A549 (cell line): Measurements from ENCODE around the gene PPP2R3A. TPM values are rescaled to one million over a fixed set of nuclear protein-coding genes. Genes with fewer than 3 reads are reported as not detected.

Experiments used
- ATAC-seq, 2 experiments: fragments of 200-7000 bp in 1 of 2; fragments of >200 bp in 1 of 2; cut with Nextera tagmentation in 1 of 2; cut with Tn5 transposase in 1 of 2; 3 replicates each; pipeline versions ENCODE4 v1.8.0 to v1.9.1; 2018 to 2020; ENCODE audit warnings: mild to moderate bottlenecking in 1 of 2, moderate library complexity in 1 of 2
- CTCF ChIA-PET: fragments of 300-600 bp; sonication (Branson Sonifier 250); formaldehyde crosslinking; extraction: SDS; loops from one replicate; lab custom pipeline; 2021; ENCODE audit warnings: antibody characterized with exemption, inconsistent platforms; lab: Yijun Ruan, JAX
- POLR2A ChIA-PET: fragments of 350-600 bp; formaldehyde crosslinking; extraction: SDS; loops from one replicate; lab custom pipeline; 2021; ENCODE audit warnings: antibody characterized with exemption, inconsistent platforms; lab: Yijun Ruan, JAX
- DNase-seq, 2 experiments: peaks; one replicate each; pipeline versions ENCODE4 v3.0.0 to v3.0.0-alpha.2; 2011 to 2016; ENCODE audit warnings: low read depth in 1 of 2, low spot score in 1 of 2
- FAIRE-seq: peaks from 2 replicates; lab custom pipeline; 2011; peaks lifted over from hg19 to GRCh38; lab: Jason Lieb, UNC
- H3K27ac ChIP-seq, 2 experiments: fragments of >200 bp; sonication (Bioruptor Twin); formaldehyde crosslinking; 3 replicates each; pipeline ENCODE4 v1.5.1; 2016 to 2017
- H3K4me1 ChIP-seq: fragments of >200 bp; sonication (Bioruptor Twin); formaldehyde crosslinking; 3 replicates; pipeline ENCODE4 v1.6.1; 2016
- H3K4me2 ChIP-seq: fragments of >200 bp; sonication (Bioruptor Twin); formaldehyde crosslinking; 3 replicates; pipeline ENCODE4 v1.6.1; 2016
- H3K4me3 ChIP-seq: fragments of >200 bp; sonication (Bioruptor Twin); formaldehyde crosslinking; 3 replicates; pipeline ENCODE4 v1.5.1; 2016
- H3K9me3 ChIP-seq: fragments of >200 bp; sonication (Bioruptor Twin); formaldehyde crosslinking; 3 replicates; pipeline ENCODE4 v1.6.1; 2016
- CBX2 ChIP-seq: fragments of 200-600 bp; sonication (generic); IDR thresholded peaks from 2 replicates; pipeline ENCODE4 v1.6.1; 2016; ENCODE audit warnings: low read depth, mild to moderate bottlenecking, borderline replicate concordance
- CHD2 ChIP-seq: fragments of 150-350 bp; IDR thresholded peaks from 2 replicates; pipeline ENCODE4 v1.6.1; 2014; ENCODE audit warnings: low read length; ENCODE audit not compliant: partially characterized antibody
- CHD4 ChIP-seq: fragments of 200-600 bp; sonication (generic); IDR thresholded peaks from 2 replicates; pipeline ENCODE4 v1.6.1; 2016; ENCODE audit warnings: antibody characterized with exemption, mild to moderate bottlenecking, borderline replicate concordance
- CTCF ChIP-seq: fragments of >200 bp; sonication (Bioruptor Twin); formaldehyde crosslinking; IDR thresholded peaks from 3 replicates; pipeline ENCODE4 v1.5.1; 2016
- EHMT2 ChIP-seq: fragments of 200-600 bp; sonication (generic); IDR thresholded peaks from 2 replicates; pipeline ENCODE4 v1.6.1; 2016; ENCODE audit warnings: antibody characterized with exemption, low read depth, mild to moderate bottlenecking, moderate library complexity
- EP300 ChIP-seq, 2 experiments: fragments of >200 bp; sonication (Bioruptor Twin); formaldehyde crosslinking; IDR thresholded peaks; 2 replicates in 1 of 2; 3 replicates in 1 of 2; pipeline ENCODE4 v1.6.1; 2016 to 2017
- FOSL2 ChIP-seq, 2 experiments: fragments of 450-650 bp in 1 of 2; fragments of >200 bp in 1 of 2; sonication (Bioruptor Twin) in 1 of 2; formaldehyde crosslinking; IDR thresholded peaks; 2 replicates each; pipeline versions ENCODE4 v1.5.0 to v1.6.1; 2016 to 2020; ENCODE audit warnings: mild to moderate bottlenecking in 1 of 2, moderate library complexity in 1 of 2
- HDAC2 ChIP-seq: fragments of 200-600 bp; sonication (generic); IDR thresholded peaks from 2 replicates; pipeline ENCODE4 v1.6.1; 2016
- HMGXB4 ChIP-seq: fragments of 250-450 bp; sonication (Bioruptor Pico); IDR thresholded peaks from 2 replicates; pipeline ENCODE4 v1.5.0; 2021; ENCODE audit warnings: mild to moderate bottlenecking, moderate library complexity, borderline replicate concordance
- HOXB13 ChIP-seq: fragments of 250-450 bp; sonication (Bioruptor Pico); IDR thresholded peaks from 2 replicates; pipeline ENCODE4 v1.5.0; 2020; ENCODE audit warnings: low read depth, mild to moderate bottlenecking, moderate library complexity
- HOXB5 ChIP-seq: fragments of 250-450 bp; sonication (Bioruptor Pico); IDR thresholded peaks from 2 replicates; pipeline ENCODE4 v1.5.0; 2020; ENCODE audit warnings: mild to moderate bottlenecking, moderate library complexity
- JUNB ChIP-seq: fragments of >200 bp; sonication (Bioruptor Twin); formaldehyde crosslinking; IDR thresholded peaks from 2 replicates; pipeline ENCODE4 v1.6.1; 2016
- KDM5A ChIP-seq: fragments of 200-600 bp; sonication (generic); IDR thresholded peaks from 2 replicates; pipeline ENCODE4 v1.6.1; 2016; ENCODE audit warnings: antibody characterized with exemption, mild to moderate bottlenecking
- MAFK ChIP-seq: fragments of 450-650 bp; IDR thresholded peaks from 2 replicates; pipeline ENCODE4 v1.6.1; 2014; ENCODE audit not compliant: partially characterized antibody
- MAZ ChIP-seq: fragments of 150-350 bp; IDR thresholded peaks from 2 replicates; pipeline ENCODE4 v1.6.1; 2014; ENCODE audit warnings: antibody characterized with exemption, low read depth, low read length, borderline replicate concordance
- MYC ChIP-seq: IDR thresholded peaks from 2 replicates; pipeline ENCODE4 v1.6.1; 2012; ENCODE audit warnings: mild to moderate bottlenecking, inconsistent platforms, low read length, improper control_type of control experiment, borderline replicate concordance
- NPAS2 ChIP-seq: fragments of 250-450 bp; sonication (Bioruptor Pico); IDR thresholded peaks from 2 replicates; pipeline ENCODE4 v1.8.0; 2022; ENCODE audit warnings: mild to moderate bottlenecking, moderate library complexity, borderline replicate concordance
- PHF8 ChIP-seq: fragments of 200-600 bp; sonication (generic); IDR thresholded peaks from 2 replicates; pipeline ENCODE4 v1.6.1; 2016; ENCODE audit warnings: low read depth, mild to moderate bottlenecking, antibody characterized with exemption, moderate library complexity, borderline replicate concordance
- RCOR1 ChIP-seq: fragments of 150-350 bp; IDR thresholded peaks from 2 replicates; pipeline ENCODE4 v1.6.1; 2014; ENCODE audit warnings: antibody characterized with exemption, low read length, low read depth
- SMC3 ChIP-seq: fragments of >200 bp; sonication (Bioruptor Twin); formaldehyde crosslinking; IDR thresholded peaks from 3 replicates; pipeline ENCODE4 v1.6.1; 2018; ENCODE audit warnings: inconsistent platforms
- TFCP2L1 ChIP-seq: fragments of 250-450 bp; sonication (Bioruptor Pico); IDR thresholded peaks from 2 replicates; pipeline ENCODE4 v1.5.0; 2021; ENCODE audit warnings: mild to moderate bottlenecking
- ZC3H11A ChIP-seq: fragments of 450-650 bp; IDR thresholded peaks from 2 replicates; pipeline ENCODE4 v1.6.1; 2014; ENCODE audit warnings: antibody characterized with exemption, mild to moderate bottlenecking
- ZFP36 ChIP-seq: fragments of 450-650 bp; IDR thresholded peaks from 2 replicates; pipeline ENCODE4 v1.6.1; 2014; ENCODE audit warnings: borderline replicate concordance; ENCODE audit not compliant: partially characterized antibody
- WGBS: methylation state at CpG from one replicate; pipeline ENCODE4 v1.1.6; 2017; ENCODE audit errors: missing lambda C conversion rate; 5-methylcytosine and 5-hydroxymethylcytosine counted together
- polyA plus RNA-seq, 4 experiments: library from polyadenylated mRNA; depleted of rRNA in 3 of 4; stranded (reverse); fragments of >200 nt; fragmentation: RNase III in 1 of 4; extraction: RNeasy Plus Mini Kit Qiagen cat#74134 plus additional on column Dnase treatment in 1 of 4; gene quantifications; 2 replicates in 3 of 4; 3 replicates in 1 of 4; pipeline ENCODE4 v1.2.3, GENCODE V29; 2011 to 2017
- TF ChIP-seq, protein P1 (sequence below): fragments of 450-650 bp; IDR thresholded peaks from 2 replicates; pipeline ENCODE4 v1.6.1; 2014; ENCODE audit warnings: antibody characterized with exemption
- TF ChIP-seq, protein P2 (sequence below): fragments of 250-450 bp; sonication (Bioruptor Pico); IDR thresholded peaks from 2 replicates; pipeline ENCODE4 v1.5.0; 2020; ENCODE audit warnings: low read depth, mild to moderate bottlenecking, moderate library complexity
- TF ChIP-seq, protein P3 (sequence below): IDR thresholded peaks from 2 replicates; pipeline ENCODE4 v1.6.1; 2012; ENCODE audit warnings: low read depth, borderline replicate concordance

PPP2R3A gene
- polyA plus RNA-seq, 2 of the 4 experiments (the other 2 are of a cell fraction) = 1.9 to 3.2 TPM

DNA sequence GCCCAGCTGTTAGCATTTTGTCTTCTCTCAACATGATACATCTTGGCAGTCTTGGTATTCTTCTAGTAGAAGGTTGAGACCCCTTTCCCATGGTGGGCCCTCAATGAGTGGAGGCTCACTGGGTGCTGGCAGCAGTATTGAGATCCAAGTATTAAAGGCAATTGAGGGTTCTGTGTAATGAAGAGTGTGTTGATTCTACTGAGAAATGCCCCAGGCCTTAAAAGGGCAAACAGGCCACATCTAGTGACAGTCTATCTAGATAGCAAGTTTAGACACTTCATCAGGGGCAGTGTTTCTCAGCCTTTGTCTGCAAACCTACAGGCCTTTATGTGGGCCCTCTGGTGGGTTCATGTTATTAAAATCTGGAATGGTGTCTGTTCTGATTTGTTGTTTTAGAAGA, 9.5 kb downstream of the PPP2R3A start:
- no peak for DNase-seq
- no peak overlapping the region for H3K4me3 ChIP-seq
- POLR2A ChIA-PET = no interaction called here
- ATAC-seq = no peak
- H3K4me2 ChIP-seq = no peak overlapping the region
- TF ChIP-seq HOXB5 (CRISPR knock-in tag) (no peak), HOXB13 (CRISPR knock-in tag) (no peak), KDM5A (no peak), EHMT2 (no peak), CBX2 (no peak), HDAC2 (no peak), EP300 (IDR thresholded peaks at IDR 0.05) (no peak), HMGXB4 (CRISPR knock-in tag) (no peak), SMC3 (no peak), MAFK (no peak), RCOR1 (no peak), JUNB (no peak), CHD2 (no peak), FOSL2 (IDR thresholded peaks at IDR 0.05) (no peak), FOSL2 (CRISPR knock-in tag; IDR thresholded peaks at IDR 0.05) (no peak), TFCP2L1 (no peak), MYC (no peak), ZFP36 (no peak), NPAS2 (CRISPR knock-in tag) (no peak)
- TF ChIP-seq, protein P1, sequence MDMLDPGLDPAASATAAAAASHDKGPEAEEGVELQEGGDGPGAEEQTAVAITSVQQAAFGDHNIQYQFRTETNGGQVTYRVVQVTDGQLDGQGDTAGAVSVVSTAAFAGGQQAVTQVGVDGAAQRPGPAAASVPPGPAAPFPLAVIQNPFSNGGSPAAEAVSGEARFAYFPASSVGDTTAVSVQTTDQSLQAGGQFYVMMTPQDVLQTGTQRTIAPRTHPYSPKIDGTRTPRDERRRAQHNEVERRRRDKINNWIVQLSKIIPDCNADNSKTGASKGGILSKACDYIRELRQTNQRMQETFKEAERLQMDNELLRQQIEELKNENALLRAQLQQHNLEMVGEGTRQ = no peak
- TF ChIP-seq, protein P2, sequence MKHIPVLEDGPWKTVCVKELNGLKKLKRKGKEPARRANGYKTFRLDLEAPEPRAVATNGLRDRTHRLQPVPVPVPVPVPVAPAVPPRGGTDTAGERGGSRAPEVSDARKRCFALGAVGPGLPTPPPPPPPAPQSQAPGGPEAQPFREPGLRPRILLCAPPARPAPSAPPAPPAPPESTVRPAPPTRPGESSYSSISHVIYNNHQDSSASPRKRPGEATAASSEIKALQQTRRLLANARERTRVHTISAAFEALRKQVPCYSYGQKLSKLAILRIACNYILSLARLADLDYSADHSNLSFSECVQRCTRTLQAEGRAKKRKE (CRISPR knock-in tag) = no peak
- FAIRE-seq = no peak
- no peaks in the 10 kb centered on the region for H3K4me1 ChIP-seq
- no peak overlapping the region for H3K27ac ChIP-seq
- H3K9me3 ChIP-seq = no peaks in the 10 kb centered on the region
- CTCF ChIA-PET = interaction anchor here (0.8 kb wide), 1 partner anchor 68 kb away, joined by 5 read pairs; no protein-coding TSS in a partner anchor

GRCh38 chr3:135975536-135975935, 10.0 kb downstream of the PPP2R3A start:
- ChIA-PET CTCF (no interaction called here), POLR2A (no interaction called here)
- Histone ChIP-seq H3K9me3 (no peaks in the 10 kb centered on the region), H3K4me2 (no peak overlapping the region), H3K27ac (no peak overlapping the region), H3K4me1 (no peaks in the 10 kb centered on the region), H3K4me3 (no peak overlapping the region)
- FAIRE-seq = no peak
- TF ChIP-seq ZFP36 = no peak
- TF ChIP-seq HDAC2 = no peak
- TF ChIP-seq MAFK = peak; percentile 23
- TF ChIP-seq ZC3H11A = no peak
- no peak for DNase-seq
- WGBS = 91% methylated on average over 2 of the region's 2 CpGs
- no peak for ATAC-seq

DNA sequence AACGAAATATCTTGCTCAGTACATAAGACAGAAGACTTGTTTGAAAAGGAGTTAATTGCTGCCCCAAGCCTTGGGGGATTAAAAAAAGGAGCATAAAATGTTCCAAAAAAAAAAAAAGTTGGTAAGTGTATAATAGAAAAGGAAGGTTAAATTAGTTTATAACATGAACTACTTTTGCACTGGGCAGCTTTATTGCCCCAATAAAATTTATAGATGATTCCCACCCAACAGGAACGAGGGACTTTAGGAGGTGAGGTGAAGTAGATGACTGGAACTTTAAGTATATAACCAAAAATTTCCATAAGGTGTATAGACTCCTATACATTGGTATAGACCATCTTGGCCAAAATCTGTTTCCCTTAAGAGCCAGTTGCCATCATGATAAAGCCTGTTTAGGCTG, 14.8 kb downstream of the PPP2R3A start:
- WGBS = 75% methylated on average over 2 of the region's 2 CpGs
- ATAC-seq (no peak), FAIRE-seq (no peak), DNase-seq (no peak)
- Histone ChIP-seq H3K4me1 (peaks cover 21% of the 10 kb centered on the region), H3K4me2 (no peak overlapping the region), H3K4me3 (no peak overlapping the region), H3K27ac (no peak overlapping the region), H3K9me3 (no peaks in the 10 kb centered on the region)
- ChIA-PET CTCF (interaction anchor here (0.6 kb wide), 1 partner anchor 520 kb away, joined by 3 read pairs; no protein-coding TSS in a partner anchor), POLR2A (no interaction called here)
- TF ChIP-seq JUNB (no peak), CTCF (no peak), CHD4 (no peak), PHF8 (no peak), RCOR1 (no peak), MAZ (no peak), HOXB5 (CRISPR knock-in tag) (no peak)
- TF ChIP-seq, protein P1 = no peak
- TF ChIP-seq, protein P3, sequence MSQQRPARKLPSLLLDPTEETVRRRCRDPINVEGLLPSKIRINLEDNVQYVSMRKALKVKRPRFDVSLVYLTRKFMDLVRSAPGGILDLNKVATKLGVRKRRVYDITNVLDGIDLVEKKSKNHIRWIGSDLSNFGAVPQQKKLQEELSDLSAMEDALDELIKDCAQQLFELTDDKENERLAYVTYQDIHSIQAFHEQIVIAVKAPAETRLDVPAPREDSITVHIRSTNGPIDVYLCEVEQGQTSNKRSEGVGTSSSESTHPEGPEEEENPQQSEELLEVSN = no peak
